HFFc6 (cell line): ENCODE measurements around the gene PXK. TPM values are rescaled to one million over a fixed set of nuclear protein-coding genes. Genes with fewer than 3 reads are reported as not detected.

ENCODE experiments used
- DNase-seq: peaks from one replicate; pipeline ENCODE4 v3.0.0-alpha.2; 2018
- H3K27ac Mint-ChIP-seq: 2 replicates; pipeline ENCODE4 v1.8.0; 2020; ENCODE audit warnings: mild to moderate bottlenecking, mixed read lengths
- H3K27me3 Mint-ChIP-seq: 2 replicates; pipeline ENCODE4 v1.8.0; 2021; ENCODE audit warnings: mild to moderate bottlenecking, moderate library complexity, mixed read lengths; ENCODE audit not compliant: insufficient read depth
- H3K36me3 Mint-ChIP-seq: 2 replicates; pipeline ENCODE4 v1.8.0; 2021; ENCODE audit warnings: low read depth, mixed read lengths
- H3K4me1 Mint-ChIP-seq: 2 replicates; pipeline ENCODE4 v1.8.0; 2020; ENCODE audit warnings: low read depth, mixed read lengths
- H3K4me3 Mint-ChIP-seq: 2 replicates; pipeline ENCODE4 v1.8.0; 2020; ENCODE audit warnings: mild to moderate bottlenecking, moderate library complexity, mixed read lengths
- H3K9me3 Mint-ChIP-seq: 2 replicates; pipeline ENCODE4 v1.8.0; 2020; ENCODE audit warnings: mild to moderate bottlenecking, mixed read lengths
- CTCF ChIP-seq: fragments of 200-600 bp; sonication (generic); IDR thresholded peaks from 2 replicates; pipeline ENCODE4 v1.5.0; 2021; ENCODE audit warnings: antibody characterized with exemption, mild to moderate bottlenecking
- total RNA-seq, 6 experiments: library from RNA; stranded (reverse); fragmentation: NEBNext Ultra II Directional; extraction: Animal tissue kit (Norgen Biotek cat#: 25700); gene quantifications; 2 replicates in 1 of 6; 3 replicates in 5 of 6; pipeline ENCODE4 v1.2.3, GENCODE V29; 2021

PXK gene
- total RNA-seq, 6 experiments from 2014 or later, result 16.3 to 25.1 (median 21.1) TPM

GRCh38 chr3:58298190-58298589 lies 34.5 kb upstream of the PXK start:
- no peak overlapping the region for H3K27ac Mint-ChIP-seq
- no peak for DNase-seq
- H3K27me3 Mint-ChIP-seq, result peaks cover 8% of the 10 kb centered on the region
- no peaks in the 10 kb centered on the region for H3K4me1 Mint-ChIP-seq
- H3K4me3 Mint-ChIP-seq, result no peak overlapping the region
- H3K36me3 Mint-ChIP-seq, result no peaks in the 10 kb centered on the region
- TF ChIP-seq CTCF, result no peak
- H3K9me3 Mint-ChIP-seq, result no peaks in the 10 kb centered on the region

- Mint-ChIP-seq H3K36me3 (no peaks in the 10 kb centered on the region), H3K27ac (no peak overlapping the region), H3K9me3 (no peaks in the 10 kb centered on the region), H3K4me3 (no peak overlapping the region), H3K4me1 (no peaks in the 10 kb centered on the region), H3K27me3 (peaks cover 8% of the 10 kb centered on the region)
- no peak for DNase-seq
- no peak for TF ChIP-seq CTCF
Observed at GRCh38 chr3:58299075-58299474, 33.6 kb upstream of the PXK start.

GRCh38 chr3:58299839-58300516 lies 32.7 kb upstream of the PXK start:
- H3K36me3 Mint-ChIP-seq, result no peaks in the 10 kb centered on the region
- no peak overlapping the region for H3K27ac Mint-ChIP-seq
- peaks cover 6% of the 10 kb centered on the region for H3K27me3 Mint-ChIP-seq

GRCh38 chr3:58305882-58306711 lies 26.6 kb upstream of the PXK start, which contains the start of the genes HTD2 and RPP14:
Gene HTD2, plus strand, starts transcription at chr3:58306520. Its CDS starts 11,094 bp downstream, at chr3:58317614.
Gene RPP14, plus strand, starts transcription at chr3:58306245. Its CDS starts 4,085 bp downstream, at chr3:58310330.
- Mint-ChIP-seq H3K4me1 (peaks cover 24% of the 10 kb centered on the region), H3K4me3 (peak within 1 kb of the TSS; percentile 93), H3K9me3 (no peaks in the 10 kb centered on the region), H3K36me3 (peaks cover 17% of the 10 kb centered on the region), H3K27ac (peak within 1 kb of the TSS; percentile 99), H3K27me3 (peaks cover 5% of the 10 kb centered on the region)
- peak; percentile 97 for TF ChIP-seq CTCF
- DNase-seq, result peak; percentile 95

More at GRCh38 chr3:58299839-58300516, 32.7 kb upstream of the PXK start:
- H3K4me1 Mint-ChIP-seq, result no peaks in the 10 kb centered on the region
- TF ChIP-seq CTCF, result peak; percentile 84
- H3K4me3 Mint-ChIP-seq, result no peak overlapping the region
- no peaks in the 10 kb centered on the region for H3K9me3 Mint-ChIP-seq
- DNase-seq, result peak; percentile 33

- H3K4me1 Mint-ChIP-seq, result peaks cover 24% of the 10 kb centered on the region
Observed at GRCh38 chr3:58307639-58308215, 25.0 kb upstream of the PXK start.

More at GRCh38 chr3:58307639-58308215, 25.0 kb upstream of the PXK start:
- peak; percentile 46 for DNase-seq
- Mint-ChIP-seq H3K9me3 (no peaks in the 10 kb centered on the region), H3K27ac (peak overlapping the region; percentile 99), H3K27me3 (peaks cover 5% of the 10 kb centered on the region), H3K36me3 (peaks cover 23% of the 10 kb centered on the region), H3K4me3 (peak overlapping the region; percentile 93)
- TF ChIP-seq CTCF, result peak; percentile 79
